ENCODE results near the gene EFL1. TPM values are rescaled to one million over a fixed set of nuclear protein-coding genes. Genes with fewer than 3 reads are reported as not detected.

EFL1 gene
- total and polyA plus RNA-seq, 2 of the 4 experiments (the other 2 are of a cell fraction) = 10.1 to 24.6 TPM

DNA sequence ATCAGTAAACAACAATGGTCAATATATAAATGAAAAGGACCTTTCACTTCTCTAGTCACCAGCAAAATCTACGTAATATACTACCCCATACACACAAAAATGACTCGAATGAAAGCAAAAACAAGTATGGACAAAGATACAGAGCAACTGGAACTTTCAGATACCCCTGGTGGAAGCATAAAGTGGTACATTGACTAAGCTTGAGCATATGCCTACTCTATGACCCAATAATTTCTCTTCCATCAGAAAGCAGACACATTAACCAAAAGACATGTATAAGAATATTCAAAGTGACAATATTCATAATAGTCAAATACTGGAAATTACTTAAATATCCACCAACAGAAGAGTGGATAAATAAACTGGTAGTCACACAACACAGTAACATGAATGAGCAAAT, 86.0 kb downstream of the EFL1 start:
- no peak overlapping the region for H3K4ac ChIP-seq (ENCODE audit: low read depth, low read length)
- no peak overlapping the region for H2AFZ ChIP-seq (replicated peaks; ENCODE audit: low read length, poor library complexity)
- ChIA-PET CTCF (no interaction called here), POLR2A (ENCODE audit: unreplicated experiment) (no interaction called here)
- H4K91ac ChIP-seq (ENCODE audit: insufficient read depth, low read depth, low read length) = no peak overlapping the region
- no peak overlapping the region for H3K27ac ChIP-seq (ENCODE audit: insufficient read depth, low read length)
- H3K14ac ChIP-seq (replicated peaks; ENCODE audit: low read depth, low read length) = no peak overlapping the region
- H3K9ac ChIP-seq (ENCODE audit: low read depth, low read length) = no peak overlapping the region
- dilution Hi-C loops (cut with HindIII; ENCODE audit: low sequenced_read_pairs, unreplicated experiment) (no loop called here), intact Hi-C loops (cut with micrococcal nuclease) (loop anchor here (2.0 kb wide), 1 partner anchor 16 kb away; no protein-coding TSS in a partner anchor), in situ Hi-C loops (cut with MboI; ENCODE audit: low sequenced_read_pairs) (no loop called here)
- H2BK15ac ChIP-seq (ENCODE audit: low read depth, low read length) = no peak overlapping the region
- no peaks in the 10 kb centered on the region for H3K36me3 ChIP-seq (ENCODE audit: control insufficient read depth, insufficient read depth, low read length)
- no peak overlapping the region for H2BK5ac ChIP-seq (ENCODE audit: low read depth, low read length, poor library complexity, severe bottlenecking)
- H4K5ac ChIP-seq (ENCODE audit: low read depth, low read length) = no peak overlapping the region
- H3K4me2 ChIP-seq (ENCODE audit: low read depth, low read length) = no peak overlapping the region
- no TSS peak for BruUV-seq (replicated peaks)
- no peak overlapping the region for H3K23ac ChIP-seq (ENCODE audit: low read depth, low read length)
- H3K9me1 ChIP-seq (ENCODE audit: insufficient read depth, low read length) = peaks cover 5% of the 10 kb centered on the region
- TF ChIP-seq CHD1 (IDR thresholded peaks at IDR 0.05; ENCODE audit: low read depth, low read length) = no peak
- TF ChIP-seq RFX5 (IDR thresholded peaks at IDR 0.05; ENCODE audit: low read depth, low read length) = no peak
- TF ChIP-seq RAD21 (IDR thresholded peaks at IDR 0.05; ENCODE audit: low read length) = no peak
- no peak for TF ChIP-seq MAFK (IDR thresholded peaks at IDR 0.05; ENCODE audit: low read depth, low read length)
- no peak for TF ChIP-seq CTCF (conservative IDR thresholded peaks at IDR 0.05; ENCODE audit: low read depth, low read length)
- no peak for TF ChIP-seq FOS (IDR thresholded peaks at IDR 0.05; ENCODE audit: low read depth, low read length)
- TF ChIP-seq MAZ (IDR thresholded peaks at IDR 0.05; ENCODE audit: borderline replicate concordance, low read depth, low read length) = no peak
- TF ChIP-seq SMC3 (IDR thresholded peaks at IDR 0.05; ENCODE audit: low read depth, low read length) = no peak
- no peak for TF ChIP-seq ELK1 (IDR thresholded peaks at IDR 0.05; ENCODE audit: borderline replicate concordance, low read depth, low read length)
- no peak for TF ChIP-seq NFE2L2 (IDR thresholded peaks at IDR 0.05; ENCODE audit: low read depth, low read length)
- TF ChIP-seq, protein P1, sequence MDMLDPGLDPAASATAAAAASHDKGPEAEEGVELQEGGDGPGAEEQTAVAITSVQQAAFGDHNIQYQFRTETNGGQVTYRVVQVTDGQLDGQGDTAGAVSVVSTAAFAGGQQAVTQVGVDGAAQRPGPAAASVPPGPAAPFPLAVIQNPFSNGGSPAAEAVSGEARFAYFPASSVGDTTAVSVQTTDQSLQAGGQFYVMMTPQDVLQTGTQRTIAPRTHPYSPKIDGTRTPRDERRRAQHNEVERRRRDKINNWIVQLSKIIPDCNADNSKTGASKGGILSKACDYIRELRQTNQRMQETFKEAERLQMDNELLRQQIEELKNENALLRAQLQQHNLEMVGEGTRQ (IDR thresholded peaks at IDR 0.05; ENCODE audit: low read depth, low read length) = no peak
- TF ChIP-seq POLR2A (IDR thresholded peaks at IDR 0.05; ENCODE audit: low read depth, low read length) = no peak
- no peak for TF ChIP-seq BHLHE40 (IDR thresholded peaks at IDR 0.05; ENCODE audit: low read depth, low read length)
- no peak for TF ChIP-seq MXI1 (IDR thresholded peaks at IDR 0.05; ENCODE audit: borderline replicate concordance, low read depth, low read length)
- no peak for TF ChIP-seq RCOR1 (IDR thresholded peaks at IDR 0.05; ENCODE audit: insufficient replicate concordance, low read length)
- no peak for TF ChIP-seq CEBPB (IDR thresholded peaks at IDR 0.05; ENCODE audit: low read depth, low read length)
- H2BK20ac ChIP-seq (ENCODE audit: low read depth, low read length) = no peak overlapping the region
- no peak overlapping the region for H2AK9ac ChIP-seq (replicated peaks; ENCODE audit: low read depth, low read length, poor library complexity)
- no peak overlapping the region for H3K4me3 ChIP-seq (ENCODE audit: insufficient read depth, low read depth, low read length)
- ATAC-seq (ENCODE audit: low read depth) (no peak), DNase-seq (no peak)
- no peak overlapping the region for H3K56ac ChIP-seq (ENCODE audit: extremely low read depth, insufficient read depth, low read length)
- no CpG with 5 or more reads among the region's 2 CpGs for WGBS, 2 experiments (ENCODE audit: extremely low coverage in 2 of 2, insufficient read length in 1 of 2)
- H2AK5ac ChIP-seq (ENCODE audit: low read depth, low read length) = no peak overlapping the region
- H2BK120ac ChIP-seq (ENCODE audit: low read depth, low read length) = no peak overlapping the region
- H4K20me1 ChIP-seq (ENCODE audit: insufficient read depth, low read length) = peaks cover 4% of the 10 kb centered on the region; the same call in 1 of the 2 replicates
- no peaks in the 10 kb centered on the region for H3K27me3 ChIP-seq (ENCODE audit: control insufficient read depth, insufficient read depth, low read length)
- no peak overlapping the region for H4K8ac ChIP-seq (ENCODE audit: low read depth in 2 of 2, low read length in 2 of 2)
- no peak overlapping the region for H3K18ac ChIP-seq (ENCODE audit: low read depth, low read length)
- peaks cover 6 to 16% of the 10 kb centered on the region in 2 experiments; a peak in 2 of 4 replicates for H3K79me1 ChIP-seq (ENCODE audit: low read depth in 1 of 2, low read length in 2 of 2)
- H3K4me1 ChIP-seq (ENCODE audit: control insufficient read depth, insufficient read depth, low read length) = peaks cover 7% of the 10 kb centered on the region
- H3K9me3 ChIP-seq (ENCODE audit: control insufficient read depth, insufficient read depth, low read length) = no peaks in the 10 kb centered on the region
